Measurements from ENCODE around the gene HMCN2. TPM values are rescaled to one million over a fixed set of nuclear protein-coding genes. Genes with fewer than 3 reads are reported as not detected.

The HMCN2 gene
- total RNA-seq, 4 donors from 2014 or later, result 9.1 to 38.6 (median 12.5) TPM

- no peaks in the 10 kb centered on the region for H3K9me3 ChIP-seq
- H3K27ac ChIP-seq (replicated peaks in 1 of 4), result no peak overlapping the region
- no peaks in the 10 kb centered on the region for H3K4me1 ChIP-seq
- TF ChIP-seq, protein P1, sequence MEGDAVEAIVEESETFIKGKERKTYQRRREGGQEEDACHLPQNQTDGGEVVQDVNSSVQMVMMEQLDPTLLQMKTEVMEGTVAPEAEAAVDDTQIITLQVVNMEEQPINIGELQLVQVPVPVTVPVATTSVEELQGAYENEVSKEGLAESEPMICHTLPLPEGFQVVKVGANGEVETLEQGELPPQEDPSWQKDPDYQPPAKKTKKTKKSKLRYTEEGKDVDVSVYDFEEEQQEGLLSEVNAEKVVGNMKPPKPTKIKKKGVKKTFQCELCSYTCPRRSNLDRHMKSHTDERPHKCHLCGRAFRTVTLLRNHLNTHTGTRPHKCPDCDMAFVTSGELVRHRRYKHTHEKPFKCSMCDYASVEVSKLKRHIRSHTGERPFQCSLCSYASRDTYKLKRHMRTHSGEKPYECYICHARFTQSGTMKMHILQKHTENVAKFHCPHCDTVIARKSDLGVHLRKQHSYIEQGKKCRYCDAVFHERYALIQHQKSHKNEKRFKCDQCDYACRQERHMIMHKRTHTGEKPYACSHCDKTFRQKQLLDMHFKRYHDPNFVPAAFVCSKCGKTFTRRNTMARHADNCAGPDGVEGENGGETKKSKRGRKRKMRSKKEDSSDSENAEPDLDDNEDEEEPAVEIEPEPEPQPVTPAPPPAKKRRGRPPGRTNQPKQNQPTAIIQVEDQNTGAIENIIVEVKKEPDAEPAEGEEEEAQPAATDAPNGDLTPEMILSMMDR (IDR thresholded peaks at IDR 0.05), result no peak
- TF ChIP-seq EP300 (IDR thresholded peaks at IDR 0.05), result no peak
- TF ChIP-seq POLR2A (IDR thresholded peaks at IDR 0.05; ENCODE audit: low read depth), result no peak
- no peak for TF ChIP-seq POLR2AphosphoS5 (IDR thresholded peaks at IDR 0.05)
- 70% methylated on average over 7 of the region's 7 CpGs for WGBS
- intact Hi-C loops (cut with DNase I), result no loop called here
- no peak for DNase-seq (ENCODE audit: extremely low spot score)
- no peaks in the 10 kb centered on the region for H3K27me3 ChIP-seq
- H3K36me3 ChIP-seq, result peaks cover 0 to 91% (median 42%) of the 10 kb centered on the region in 4 donors
- H3K4me3 ChIP-seq, result no peak overlapping the region
Measured at GRCh38 chr9:130390390-130390789, 124.8 kb downstream of the HMCN2 start.

- Histone ChIP-seq H3K27me3 (no peaks in the 10 kb centered on the region), H3K36me3 (peaks cover 0 to 91% (median 43%) of the 10 kb centered on the region in 4 donors), H3K4me1 (no peaks in the 10 kb centered on the region), H3K9me3 (no peaks in the 10 kb centered on the region), H3K27ac (replicated peaks in 1 of 4) (no peak overlapping the region), H3K4me3 (no peak overlapping the region)
- TF ChIP-seq POLR2A (IDR thresholded peaks at IDR 0.05; ENCODE audit: low read depth), result no peak
- TF ChIP-seq EP300 (IDR thresholded peaks at IDR 0.05), result no peak
- TF ChIP-seq, protein P1 (IDR thresholded peaks at IDR 0.05), result no peak
- no peak for TF ChIP-seq POLR2AphosphoS5 (IDR thresholded peaks at IDR 0.05)
- no peak for DNase-seq (ENCODE audit: extremely low spot score)
- 93% methylated on average over 15 of the region's 27 CpGs for WGBS
- intact Hi-C loops (cut with DNase I), result no loop called here
Measured at GRCh38 chr9:130390986-130391385, 125.4 kb downstream of the HMCN2 start.

DNA sequence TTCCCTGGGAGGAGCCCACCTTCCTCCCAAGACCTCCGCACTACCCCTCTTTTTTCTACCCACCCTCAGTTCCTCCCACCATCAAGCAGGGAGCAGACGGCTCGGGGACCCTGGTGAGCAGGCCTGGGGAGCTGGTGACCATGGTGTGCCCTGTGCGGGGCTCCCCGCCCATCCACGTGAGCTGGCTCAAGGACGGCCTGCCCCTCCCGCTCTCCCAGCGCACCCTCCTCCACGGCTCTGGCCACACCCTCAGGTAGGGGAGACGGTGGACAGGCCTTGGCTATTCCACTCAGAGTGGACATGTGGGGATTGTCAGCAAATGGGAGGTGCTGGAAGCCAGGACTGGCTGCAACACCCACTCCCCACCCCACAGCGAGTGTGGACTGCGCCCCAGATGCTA, 126.3 kb downstream of the HMCN2 start:
- Histone ChIP-seq H3K27ac (replicated peaks in 1 of 4) (no peak overlapping the region), H3K27me3 (no peaks in the 10 kb centered on the region), H3K4me3 (no peak overlapping the region), H3K36me3 (peaks cover 0 to 89% (median 40%) of the 10 kb centered on the region in 4 donors), H3K4me1 (no peaks in the 10 kb centered on the region), H3K9me3 (no peaks in the 10 kb centered on the region)
- TF ChIP-seq POLR2AphosphoS5 (IDR thresholded peaks at IDR 0.05), result no peak
- TF ChIP-seq, protein P1 (IDR thresholded peaks at IDR 0.05), result no peak
- TF ChIP-seq EP300 (IDR thresholded peaks at IDR 0.05), result no peak
- no peak for TF ChIP-seq POLR2A (IDR thresholded peaks at IDR 0.05; ENCODE audit: low read depth)
- no peak for DNase-seq (ENCODE audit: extremely low spot score)
- WGBS, result 95% methylated on average over 11 of the region's 13 CpGs
- intact Hi-C loops (cut with DNase I), result no loop called here

DNA sequence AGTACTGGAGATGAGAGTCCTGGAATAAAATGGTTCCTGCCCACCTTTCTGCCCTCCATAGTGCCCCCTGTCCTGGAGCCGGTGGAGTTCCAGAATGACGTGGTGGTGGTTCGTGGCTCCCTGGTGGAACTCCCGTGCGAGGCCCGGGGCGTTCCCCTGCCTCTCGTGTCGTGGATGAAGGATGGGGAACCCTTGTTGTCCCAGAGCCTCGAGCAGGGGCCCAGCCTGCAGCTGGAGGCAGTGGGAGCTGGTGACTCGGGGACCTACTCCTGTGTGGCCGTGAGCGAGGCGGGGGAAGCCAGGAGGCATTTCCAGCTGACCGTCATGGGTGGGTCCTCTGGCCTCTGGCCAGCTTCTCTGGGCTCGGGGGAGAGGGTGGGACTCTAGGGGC, 128.1 kb downstream of the HMCN2 start:
- 87% methylated on average over 14 of the region's 16 CpGs for WGBS
- DNase-seq (ENCODE audit: extremely low spot score), result no peak
- H3K4me3 ChIP-seq, result no peak overlapping the region

More for the DNA sequence above, 128.1 kb downstream of the HMCN2 start:
- Histone ChIP-seq H3K4me1 (no peaks in the 10 kb centered on the region), H3K27me3 (no peaks in the 10 kb centered on the region), H3K9me3 (no peaks in the 10 kb centered on the region), H3K27ac (replicated peaks in 1 of 4) (no peak overlapping the region), H3K36me3 (peaks cover 0 to 83% (median 34%) of the 10 kb centered on the region in 4 donors)
- intact Hi-C loops (cut with DNase I), result no loop called here
- no peak for TF ChIP-seq POLR2AphosphoS5 (IDR thresholded peaks at IDR 0.05)
- no peak for TF ChIP-seq EP300 (IDR thresholded peaks at IDR 0.05)
- TF ChIP-seq, protein P1 (IDR thresholded peaks at IDR 0.05), result no peak
- no peak for TF ChIP-seq POLR2A (IDR thresholded peaks at IDR 0.05; ENCODE audit: low read depth)

Data from esophagus muscularis mucosa (tissue), 4 donors.